Caco-2 (cell line): ENCODE measurements around the gene INPP4B. TPM values are rescaled to one million over a fixed set of nuclear protein-coding genes. Genes with fewer than 3 reads are reported as not detected.

Source experiments
- BruUV-seq: library from RNA; stranded (reverse); fragments of 400-500 nt; replicated peaks from 2 replicates; lab custom pipeline; 2021; lab: Mats Ljungman, UMichigan
- CTCF ChIA-PET: fragments of 300-600 bp; sonication (Branson Sonifier 250); formaldehyde crosslinking; loops from one replicate; lab custom pipeline; 2022; ENCODE audit warnings: antibody characterized with exemption; lab: Charles Lee
- POLR2A ChIA-PET: fragments of 300-600 bp; sonication (Branson Sonifier 250); formaldehyde crosslinking; loops from one replicate; lab custom pipeline; 2022; ENCODE audit warnings: antibody characterized with exemption; lab: Charles Lee
- DNase-seq, 2 experiments: peaks; one replicate each; pipeline versions ENCODE4 v3.0.0 to v3.0.0-alpha.2; 2020 to 2022
- H3K27me3 ChIP-seq: replicated peaks from 2 replicates; pipeline ENCODE4 v1.6.0; 2011; ENCODE audit warnings: low read length; ENCODE audit not compliant: control insufficient read depth, insufficient read depth
- H3K36me3 ChIP-seq: 2 replicates; pipeline ENCODE4 v1.5.1; 2011; ENCODE audit warnings: low read length; ENCODE audit not compliant: control insufficient read depth, insufficient read depth
- H3K4me1 ChIP-seq: fragments of 250-450 bp; sonication (Bioruptor Pico); 2 replicates; pipeline ENCODE4 v1.5.1; 2020; ENCODE audit warnings: mild to moderate bottlenecking
- H3K4me3 ChIP-seq: 2 replicates; pipeline ENCODE4 v1.5.1; 2011; ENCODE audit warnings: low read depth, mild to moderate bottlenecking, control low read depth, low read length
- H3K9me3 ChIP-seq: fragments of 250-450 bp; sonication (Bioruptor Pico); 2 replicates; pipeline ENCODE4 v1.5.1; 2020; ENCODE audit warnings: mild to moderate bottlenecking, moderate library complexity
- H3K27ac Mint-ChIP-seq: one replicate; pipeline ENCODE4 v1.8.0; 2022; ENCODE audit warnings: mixed read lengths; ENCODE audit not compliant: unreplicated experiment
- H3K27me3 Mint-ChIP-seq: one replicate; pipeline ENCODE4 v1.8.0; 2022; ENCODE audit warnings: mixed read lengths; ENCODE audit not compliant: insufficient read depth, unreplicated experiment
- H3K36me3 Mint-ChIP-seq: one replicate; pipeline ENCODE4 v1.8.0; 2022; ENCODE audit warnings: mild to moderate bottlenecking, mixed read lengths; ENCODE audit not compliant: insufficient read depth, unreplicated experiment
- H3K4me1 Mint-ChIP-seq: one replicate; pipeline ENCODE4 v1.8.0; 2022; ENCODE audit warnings: low read depth, mixed read lengths; ENCODE audit not compliant: unreplicated experiment
- H3K4me3 Mint-ChIP-seq: one replicate; pipeline ENCODE4 v1.8.0; 2022; ENCODE audit warnings: mild to moderate bottlenecking, moderate library complexity, mixed read lengths; ENCODE audit not compliant: unreplicated experiment
- H3K9me3 Mint-ChIP-seq: one replicate; pipeline ENCODE4 v1.8.0; 2022; ENCODE audit warnings: mixed read lengths; ENCODE audit not compliant: unreplicated experiment
- CTCF ChIP-seq, 2 experiments: fragments of 200-600 bp in 1 of 2; IDR thresholded peaks; 1 replicate in 1 of 2; 2 replicates in 1 of 2; pipeline versions ENCODE4 v1.5.1 to v1.8.0; 2011 to 2022; ENCODE audit warnings: antibody characterized with exemption in 1 of 2, control low read depth in 1 of 2, inconsistent platforms in 1 of 2, low read depth in 1 of 2, low read length in 1 of 2, mild to moderate bottlenecking in 1 of 2, moderate library complexity in 1 of 2; ENCODE audit not compliant: insufficient read depth in 1 of 2, severe bottlenecking in 1 of 2, unreplicated experiment in 1 of 2
- intact Hi-C: fragments of 100-400 bp; cut with micrococcal nuclease; formaldehyde crosslinking; loops from one replicate; pipeline ENCODE4 v1.10.0; 2022; ENCODE audit not compliant: unreplicated experiment
- total RNA-seq: library from RNA; stranded (reverse); gene quantifications from 2 replicates; pipeline ENCODE4 v1.2.3, GENCODE V29; 2022

The INPP4B gene
- total RNA-seq, 1 experiment from 2014 or later = 10.3 TPM

- BruUV-seq = no TSS peak
- Histone ChIP-seq H3K9me3 (no peaks in the 10 kb centered on the region), H3K36me3 (no peaks in the 10 kb centered on the region), H3K27me3 (no peaks in the 10 kb centered on the region), H3K4me1 (peaks cover 3% of the 10 kb centered on the region), H3K4me3 (no peak overlapping the region)
- intact Hi-C loops = loop anchor here (2.0 kb wide), 1 partner anchor 15 kb away; no protein-coding TSS in a partner anchor
- H3K9me3 Mint-ChIP-seq = no peaks in the 10 kb centered on the region
- POLR2A ChIA-PET = no interaction called here
- peaks cover 2% of the 10 kb centered on the region for H3K4me1 Mint-ChIP-seq
- DNase-seq = no peak
- no peaks in the 10 kb centered on the region for H3K36me3 Mint-ChIP-seq
- H3K27me3 Mint-ChIP-seq = no peaks in the 10 kb centered on the region
- H3K27ac Mint-ChIP-seq = no peak overlapping the region
- CTCF ChIA-PET = no interaction called here
- no peak for TF ChIP-seq CTCF (IDR thresholded peaks at IDR 0.05; ENCODE audit: insufficient read depth in 1 of 2, low read depth in 1 of 2, low read length in 1 of 2, severe bottlenecking in 1 of 2, unreplicated experiment in 1 of 2)
- H3K4me3 Mint-ChIP-seq = no peak overlapping the region
Measured at GRCh38 chr4:142544039-142544438, 302.1 kb downstream of the INPP4B start.

GRCh38 chr4:142540483-142540804 is 305.7 kb downstream of the INPP4B start:
- Mint-ChIP-seq H3K27me3 (no peaks in the 10 kb centered on the region), H3K4me3 (no peak overlapping the region), H3K9me3 (no peaks in the 10 kb centered on the region), H3K4me1 (no peaks in the 10 kb centered on the region), H3K27ac (no peak overlapping the region), H3K36me3 (no peaks in the 10 kb centered on the region)
- no peak for DNase-seq
- intact Hi-C loops = no loop called here
- Histone ChIP-seq H3K4me1 (0 out of 2 replicates have a peak, but pooled peaks cover 3% of the 10 kb centered on the region), H3K36me3 (no peaks in the 10 kb centered on the region), H3K9me3 (no peaks in the 10 kb centered on the region; the same call in 1 of the 2 replicates), H3K27me3 (no peaks in the 10 kb centered on the region), H3K4me3 (no peak overlapping the region)
- CTCF ChIA-PET = no interaction called here
- no TSS peak for BruUV-seq
- no peak for TF ChIP-seq CTCF (IDR thresholded peaks at IDR 0.05; ENCODE audit: insufficient read depth in 1 of 2, low read depth in 1 of 2, low read length in 1 of 2, severe bottlenecking in 1 of 2, unreplicated experiment in 1 of 2)
- POLR2A ChIA-PET = no interaction called here

GRCh38 chr4:142539796-142540482 is 306.2 kb downstream of the INPP4B start:
- no peak overlapping the region for H3K4me3 Mint-ChIP-seq
- H3K36me3 Mint-ChIP-seq = no peaks in the 10 kb centered on the region
- Histone ChIP-seq H3K4me3 (no peak overlapping the region), H3K36me3 (no peaks in the 10 kb centered on the region), H3K4me1 (no peaks in the 10 kb centered on the region), H3K9me3 (no peaks in the 10 kb centered on the region; the same call in 1 of the 2 replicates), H3K27me3 (no peaks in the 10 kb centered on the region)
- TF ChIP-seq CTCF (IDR thresholded peaks at IDR 0.05; ENCODE audit: insufficient read depth in 1 of 2, low read depth in 1 of 2, low read length in 1 of 2, severe bottlenecking in 1 of 2, unreplicated experiment in 1 of 2) = no peak
- no peak overlapping the region for H3K27ac Mint-ChIP-seq
- ChIA-PET CTCF (no interaction called here), POLR2A (interaction anchor here (0.5 kb wide), 1 partner anchor 162 kb away, joined by 4 read pairs; no protein-coding TSS in a partner anchor)
- BruUV-seq = no TSS peak
- intact Hi-C loops = no loop called here
- H3K9me3 Mint-ChIP-seq = no peaks in the 10 kb centered on the region
- no peaks in the 10 kb centered on the region for H3K27me3 Mint-ChIP-seq
- H3K4me1 Mint-ChIP-seq = no peaks in the 10 kb centered on the region
- no peak for DNase-seq
